IPS-18c (cell line): ENCODE results near the gene SP6.
A peak's percentile ranks its signal among the peaks of the same experiment; 100 is the strongest.

ENCODE experiments used
- H3K4me3 ChIP-seq: 2 replicates; pipeline ENCODE4 v1.7.0; 2013; ENCODE audit warnings: low read depth, mild to moderate bottlenecking, low read length, moderate library complexity; ENCODE audit not compliant: insufficient read depth
- H3K9me3 ChIP-seq: one replicate; pipeline ENCODE4 v1.6.1; 2013; ENCODE audit warnings: mild to moderate bottlenecking, low read length, moderate library complexity; ENCODE audit not compliant: control insufficient read depth, insufficient read depth

Gene SP6

DNA sequence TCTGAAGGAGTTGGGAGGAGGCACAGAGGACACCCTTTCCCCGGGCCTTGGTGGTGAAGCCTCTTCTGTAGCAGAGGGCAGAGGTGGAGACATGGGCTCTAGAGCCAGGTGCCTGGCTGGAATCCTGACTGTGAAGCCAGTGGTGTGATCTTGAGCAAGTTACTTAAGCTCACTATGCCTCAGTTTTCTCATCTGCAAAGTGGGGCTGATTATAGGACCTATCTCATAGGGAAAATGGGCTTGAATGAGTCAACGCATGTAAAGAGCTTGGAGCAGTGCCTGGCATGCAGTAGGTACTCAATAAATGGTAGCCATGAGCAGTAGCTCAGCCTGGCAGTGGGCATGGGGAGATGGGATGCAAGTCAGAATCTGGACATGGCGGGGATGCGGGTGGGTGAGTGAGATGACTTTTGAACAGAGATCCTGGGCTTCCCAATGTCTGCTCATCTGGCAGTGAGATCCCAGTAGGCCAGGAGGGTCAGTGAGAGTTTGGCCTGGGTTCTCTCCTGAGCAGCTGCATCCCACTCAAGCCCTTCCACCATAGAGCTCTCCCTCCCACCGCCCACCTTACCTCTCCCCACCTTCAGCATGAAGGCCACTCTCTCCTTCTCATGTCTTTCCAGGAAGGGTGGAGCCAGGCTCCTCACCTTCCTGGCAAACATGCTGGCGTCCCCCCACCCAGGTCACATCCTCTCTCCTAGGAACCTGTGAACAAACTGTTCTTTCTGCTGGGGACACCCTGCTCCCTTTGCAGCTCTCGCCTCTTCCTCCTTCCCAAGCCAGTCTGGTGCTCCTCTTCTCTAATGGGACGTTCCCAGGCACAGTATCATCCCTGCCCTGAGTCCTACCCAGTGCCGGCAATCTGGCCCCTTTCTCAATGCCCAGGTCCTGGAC, 32.0 kb upstream of the SP6 start:
- H3K9me3 ChIP-seq: peaks cover 1% of the 10 kb centered on the region
- H3K4me3 ChIP-seq: no peak overlapping the region

DNA sequence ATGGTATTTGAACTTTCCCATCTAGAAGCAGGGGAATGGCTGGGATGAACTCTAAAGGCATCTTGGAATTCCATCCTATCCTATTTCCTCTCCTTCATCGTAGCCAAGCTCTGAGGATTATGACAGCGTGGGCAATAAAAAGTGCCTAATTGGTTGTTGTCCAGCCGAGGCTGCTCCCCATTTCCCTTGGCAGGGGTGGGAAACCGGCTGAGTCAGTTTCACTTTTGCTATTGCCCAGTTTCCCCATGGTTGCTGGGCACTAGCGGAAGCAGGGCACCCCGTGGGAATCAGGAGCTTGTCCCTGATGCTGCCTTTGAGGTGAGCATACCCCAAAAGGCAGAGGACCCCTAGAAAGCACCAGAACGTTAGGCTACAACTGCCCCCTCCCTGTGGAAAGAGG, 31.3 kb upstream of the SP6 start:
- H3K9me3 ChIP-seq: peaks cover 2% of the 10 kb centered on the region
- H3K4me3 ChIP-seq: no peak overlapping the region

DNA sequence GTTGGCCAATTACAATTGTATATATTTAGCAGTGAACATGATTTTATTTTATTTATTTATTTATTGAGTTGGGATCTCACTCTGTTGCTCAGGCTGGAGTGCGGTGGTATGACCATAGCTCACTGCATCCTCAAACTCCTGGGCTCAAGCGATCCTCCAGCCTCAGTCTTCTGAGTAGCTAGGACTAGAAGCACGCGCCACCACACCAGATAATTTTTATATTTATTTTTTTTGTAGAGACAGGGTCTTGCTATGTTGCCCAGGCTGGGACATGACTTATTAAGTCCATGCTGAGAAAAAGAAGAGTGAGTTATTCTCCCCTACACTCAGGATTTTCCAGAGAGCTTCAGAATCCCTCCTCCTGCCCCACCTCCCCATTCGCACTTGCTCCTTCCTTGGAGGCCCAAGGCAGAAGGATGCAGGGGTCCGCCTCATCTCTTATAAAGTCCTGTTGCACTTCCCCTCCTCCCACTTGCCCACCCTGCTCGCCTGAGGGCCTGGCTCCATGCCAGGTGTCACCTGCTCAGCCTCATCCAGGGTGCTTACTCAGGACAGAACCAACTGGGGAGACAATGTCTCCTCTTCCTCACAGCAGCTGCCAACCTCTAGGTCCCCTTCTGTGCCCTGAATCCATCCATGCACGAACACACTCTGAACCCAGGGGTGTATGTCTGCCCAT, 29.0 kb upstream of the SP6 start:
- Histone ChIP-seq H3K4me3 (no peak overlapping the region), H3K9me3 (peaks cover 2% of the 10 kb centered on the region)

DNA sequence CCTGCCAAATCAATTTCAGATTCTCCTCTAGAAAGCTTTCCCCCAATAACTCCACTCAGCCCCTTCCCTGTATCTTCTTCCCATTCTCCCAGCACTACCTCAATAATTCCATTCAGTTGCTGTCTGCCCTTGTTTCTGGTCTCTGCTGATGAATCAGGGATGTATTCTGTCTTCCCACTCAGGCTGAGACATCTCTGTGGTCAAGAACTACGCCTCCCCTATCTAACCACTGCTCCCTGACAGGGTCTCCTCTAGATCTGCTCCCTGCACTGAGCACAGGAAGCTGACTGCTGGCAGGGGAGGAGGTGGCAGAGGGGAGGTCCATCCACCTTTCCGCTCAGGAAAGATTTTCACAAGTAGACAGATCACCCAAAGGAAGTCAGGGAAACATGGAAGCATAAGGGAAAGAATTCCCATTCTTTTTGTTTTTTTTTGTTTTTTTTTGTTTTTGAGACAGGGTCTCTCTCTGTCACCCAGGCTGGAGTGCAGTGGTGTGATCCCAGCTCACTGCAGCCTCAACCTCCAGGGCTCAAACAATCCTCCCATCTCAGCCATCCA, 28.1 kb upstream of the SP6 start:
- peaks cover 5% of the 10 kb centered on the region for H3K9me3 ChIP-seq

DNA sequence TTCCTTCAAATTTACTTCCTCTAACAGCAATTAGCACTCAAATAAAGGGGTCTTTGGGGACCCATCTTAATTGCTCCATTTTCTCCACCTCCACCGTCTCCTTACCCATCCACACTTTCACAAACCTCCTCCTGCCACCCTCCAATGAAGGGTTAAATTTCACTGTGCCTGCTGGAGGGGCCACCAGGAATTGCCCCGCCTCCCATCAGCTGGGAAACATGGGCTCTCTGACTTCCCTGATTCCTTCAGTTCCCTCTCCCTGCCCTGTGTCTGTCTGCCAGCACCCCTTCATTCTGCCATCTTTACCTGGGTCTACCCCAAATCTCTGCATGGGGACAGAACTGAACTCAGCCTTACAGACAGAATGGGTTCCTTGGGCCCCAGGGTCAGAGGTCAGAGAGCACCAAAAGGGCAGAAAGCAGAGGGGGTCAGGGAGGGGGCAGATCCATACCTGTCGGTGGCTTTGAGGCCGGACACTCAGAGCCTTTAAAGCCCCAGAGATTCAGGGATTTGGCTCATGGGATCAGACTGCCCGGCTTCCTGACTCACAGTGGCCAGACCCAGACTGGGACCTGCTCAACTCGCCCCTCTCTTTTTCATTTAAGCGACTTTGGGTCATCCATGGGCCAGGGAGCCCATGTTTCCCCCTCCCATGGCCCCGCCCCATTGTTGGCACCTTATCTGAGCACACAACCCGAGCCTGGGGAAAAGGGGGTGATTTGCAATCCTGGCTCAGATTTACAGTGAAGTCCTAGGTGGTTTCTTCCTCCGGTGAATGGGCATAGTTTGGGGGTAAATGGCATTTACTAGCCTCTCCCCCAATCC, 27.5 kb upstream of the SP6 start:
- Histone ChIP-seq H3K4me3 (no peak overlapping the region), H3K9me3 (peaks cover 5% of the 10 kb centered on the region)

More for the DNA sequence above, 28.1 kb upstream of the SP6 start:
- no peak overlapping the region for H3K4me3 ChIP-seq

DNA sequence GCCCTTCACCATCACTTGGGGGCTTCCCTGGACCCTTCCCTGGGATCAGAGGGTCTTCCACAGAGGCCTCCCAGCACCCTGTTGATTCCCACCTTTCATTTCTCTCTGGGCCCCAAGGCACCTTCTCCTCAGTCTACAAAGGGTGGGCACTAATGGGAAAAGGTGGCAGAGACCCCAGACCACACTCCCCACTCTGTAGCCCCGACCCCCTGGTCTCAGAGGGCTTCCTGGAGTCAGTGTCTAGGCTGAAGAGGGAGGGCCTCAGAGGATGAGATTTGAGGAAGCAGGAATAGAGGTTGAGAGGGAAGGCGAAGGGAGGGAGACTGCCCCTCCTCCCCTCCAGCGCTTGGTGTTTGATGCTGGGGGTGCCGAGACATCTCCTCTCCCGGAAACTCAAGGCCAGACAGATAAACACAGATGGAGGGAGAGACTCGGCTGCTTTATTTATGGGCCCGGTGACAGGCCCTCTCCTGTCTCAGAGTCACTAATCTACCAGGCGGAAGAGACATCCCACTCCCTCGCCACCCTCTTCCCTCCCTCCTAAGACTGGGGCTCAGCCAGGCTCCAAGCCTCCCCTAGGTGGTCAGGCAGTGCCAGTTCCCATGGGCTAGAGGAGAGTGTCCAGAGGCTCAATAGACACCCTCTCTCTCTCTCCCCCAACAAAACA, 26.5 kb upstream of the SP6 start:
- H3K4me3 ChIP-seq: no peak overlapping the region

DNA sequence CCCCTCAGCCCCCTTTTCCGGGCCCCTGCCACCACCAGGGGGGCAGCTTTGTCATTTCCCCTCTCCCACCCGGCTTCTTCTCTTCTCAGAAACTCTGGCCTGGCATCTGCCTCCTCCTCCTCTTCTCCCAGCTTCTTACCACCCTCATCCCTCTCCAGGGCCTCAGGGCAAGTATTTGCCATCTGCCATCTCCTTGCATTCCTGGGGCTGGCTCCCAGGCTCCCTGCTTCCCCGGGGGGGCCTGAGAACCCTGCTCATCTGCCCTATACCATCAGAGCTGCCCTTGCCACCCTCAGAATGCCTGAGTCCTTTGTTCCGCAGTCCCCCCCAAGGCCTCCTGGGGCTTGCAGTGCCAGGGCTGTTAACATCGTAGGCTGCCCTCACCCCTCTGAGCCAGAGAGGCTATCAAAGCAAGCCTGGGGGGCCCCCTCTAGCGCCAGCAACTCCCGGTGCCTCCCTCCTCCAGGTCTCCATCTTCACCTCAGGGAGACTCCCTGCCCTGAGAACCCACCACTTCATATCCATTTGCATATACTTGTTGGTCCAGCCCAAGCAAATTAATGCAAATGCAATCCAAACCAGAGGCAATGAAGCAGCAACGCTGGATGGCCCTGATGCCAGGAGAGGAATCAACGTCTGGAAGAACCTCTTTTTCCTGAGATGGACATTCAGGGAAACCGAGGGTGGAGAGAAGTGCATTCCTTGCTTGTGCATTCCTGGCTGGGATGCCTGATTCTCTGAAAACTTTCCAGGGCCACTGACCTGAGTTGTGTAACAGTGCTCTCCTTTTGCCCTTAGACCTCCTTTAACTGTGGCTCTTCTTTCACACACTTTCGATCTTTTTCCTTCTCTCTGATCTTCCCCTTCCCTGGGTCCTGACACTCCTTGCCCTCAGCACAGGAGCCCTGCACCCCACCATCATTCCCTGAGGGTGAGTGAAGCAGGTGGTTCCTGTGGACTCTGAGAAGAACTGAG, 24.3 kb upstream of the SP6 start:
- Histone ChIP-seq H3K4me3 (no peak overlapping the region), H3K9me3 (peaks cover 5% of the 10 kb centered on the region)

More for the DNA sequence above, 26.5 kb upstream of the SP6 start:
- H3K9me3 ChIP-seq: peaks cover 5% of the 10 kb centered on the region

DNA sequence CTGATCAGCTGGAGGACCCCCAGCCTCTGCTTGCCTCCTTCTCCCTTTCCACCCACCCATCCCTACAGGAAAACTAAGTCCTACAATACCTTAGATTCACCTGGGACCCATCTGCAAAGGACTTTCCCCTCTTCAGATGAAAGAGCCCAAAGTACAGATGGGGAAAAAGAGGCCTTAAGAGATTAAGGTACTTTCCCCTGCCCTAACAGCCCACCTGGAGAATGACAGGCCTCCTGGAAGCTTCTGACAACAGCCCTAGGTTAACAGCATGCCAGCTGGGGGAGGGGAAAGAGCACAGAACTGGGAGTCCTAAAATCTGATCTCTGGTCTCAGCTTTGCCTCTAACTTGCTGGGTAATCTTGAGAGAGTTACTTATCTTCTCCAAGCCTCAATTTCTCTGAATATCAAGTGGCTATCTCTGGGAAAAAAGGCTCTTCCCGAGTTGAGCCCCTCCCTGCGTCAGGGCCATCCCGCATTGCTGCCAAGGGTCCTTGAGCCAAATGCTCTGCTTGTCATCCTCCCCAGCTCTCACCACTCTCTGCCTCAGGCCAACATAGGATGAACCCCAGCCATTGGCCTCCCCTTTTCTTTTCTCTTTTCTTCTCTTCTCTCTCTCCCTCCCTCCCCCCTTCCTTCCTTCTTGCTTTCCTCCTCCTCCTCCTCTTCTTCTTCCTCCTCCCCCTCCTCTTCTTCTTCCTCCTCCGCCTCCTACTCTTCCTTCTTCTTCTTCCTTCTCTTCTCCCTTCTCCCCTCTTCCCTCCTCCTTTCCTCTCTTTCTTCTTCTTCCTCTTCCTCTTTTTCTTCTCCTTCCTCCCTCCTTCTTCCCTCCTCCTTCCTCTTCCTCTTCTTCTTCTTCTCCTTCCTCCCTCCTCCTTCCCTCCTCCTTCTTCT, 22.5 kb upstream of the SP6 start:
- H3K4me3 ChIP-seq: no peak overlapping the region; the same call in 1 of the 2 replicates
- H3K9me3 ChIP-seq: peaks cover 5% of the 10 kb centered on the region

DNA sequence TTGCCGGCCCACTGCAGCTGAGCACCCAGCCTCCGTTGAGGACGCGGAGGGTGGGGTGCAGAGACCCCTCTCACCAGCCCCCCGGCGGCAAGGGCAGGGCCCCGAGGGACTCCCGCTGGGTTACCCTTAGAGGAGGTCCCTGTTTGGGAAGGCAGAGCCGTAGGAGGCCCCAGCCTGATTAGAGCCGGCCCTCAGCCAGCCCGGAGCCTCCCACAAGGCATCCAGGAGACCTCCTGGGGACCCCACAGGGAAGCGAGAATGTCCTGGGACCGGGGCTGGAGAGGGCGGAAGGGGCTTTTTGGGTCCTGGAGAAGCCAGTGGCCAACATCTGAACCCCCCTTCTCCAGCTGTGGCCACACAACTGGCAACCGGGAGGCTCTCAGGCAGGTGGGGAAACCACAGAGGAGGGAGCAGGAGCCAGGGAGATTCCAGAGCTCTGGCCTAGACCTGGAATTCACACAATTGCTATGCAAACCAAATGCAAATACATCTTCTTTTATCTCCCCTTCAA, 21.7 kb upstream of the SP6 start:
- peak overlapping the region; percentile 45; the same call in 1 of the 2 replicates for H3K4me3 ChIP-seq
- H3K9me3 ChIP-seq: peaks cover 3% of the 10 kb centered on the region

DNA sequence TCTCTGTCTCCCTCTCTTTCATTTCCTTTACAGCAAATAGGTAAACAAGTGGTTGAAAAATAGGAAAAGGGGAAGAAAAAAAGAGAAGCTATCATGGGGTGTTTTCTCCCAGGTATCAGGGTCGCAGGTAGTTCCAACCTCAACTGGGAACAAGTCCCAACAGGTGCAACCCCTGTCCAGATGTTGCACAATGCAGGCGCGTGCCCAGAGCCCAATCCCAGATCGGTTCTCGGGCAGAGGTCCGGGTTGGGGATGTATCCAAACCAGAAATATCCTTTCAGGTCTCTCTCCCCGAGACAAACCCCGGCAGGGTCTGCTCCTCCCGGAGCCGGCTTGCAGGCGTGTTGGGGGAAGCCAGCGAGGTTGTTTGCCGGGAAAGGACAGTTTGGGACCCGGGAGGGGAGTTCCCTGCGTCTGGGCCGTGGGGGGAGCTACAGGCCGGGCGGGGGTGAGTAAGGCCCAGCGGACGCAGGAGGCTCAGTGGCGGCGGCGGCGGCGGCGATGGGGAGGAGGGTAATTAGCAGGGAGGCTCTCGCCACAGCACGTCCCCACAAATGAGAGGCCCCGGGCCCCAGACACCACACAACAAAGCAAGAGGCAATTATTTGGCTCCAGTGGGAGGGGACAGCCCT, 21.2 kb upstream of the SP6 start:
- Histone ChIP-seq H3K9me3 (peaks cover 3% of the 10 kb centered on the region), H3K4me3 (peak overlapping the region; percentile 45; the same call in 1 of the 2 replicates)

DNA sequence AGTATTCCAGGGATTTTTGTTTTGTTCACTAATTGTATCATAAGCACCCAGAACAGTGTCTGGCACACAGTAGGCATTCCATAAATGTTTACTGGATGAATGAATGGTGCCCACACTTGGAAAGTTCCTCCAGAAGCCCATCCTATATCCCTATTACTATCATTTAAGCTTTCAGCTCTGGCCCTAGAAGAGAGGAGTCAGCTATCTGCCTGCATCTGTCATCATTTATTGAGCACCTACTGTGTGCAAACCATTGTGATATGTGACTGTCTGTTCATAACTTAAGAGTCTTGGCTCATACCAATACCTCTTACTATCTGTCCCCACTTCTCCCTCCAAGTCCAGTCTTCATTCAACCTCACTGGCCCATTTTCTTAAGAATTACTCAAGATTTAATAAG, 20.1 kb upstream of the SP6 start:
- Histone ChIP-seq H3K4me3 (no peak overlapping the region), H3K9me3 (peaks cover 3% of the 10 kb centered on the region)

DNA sequence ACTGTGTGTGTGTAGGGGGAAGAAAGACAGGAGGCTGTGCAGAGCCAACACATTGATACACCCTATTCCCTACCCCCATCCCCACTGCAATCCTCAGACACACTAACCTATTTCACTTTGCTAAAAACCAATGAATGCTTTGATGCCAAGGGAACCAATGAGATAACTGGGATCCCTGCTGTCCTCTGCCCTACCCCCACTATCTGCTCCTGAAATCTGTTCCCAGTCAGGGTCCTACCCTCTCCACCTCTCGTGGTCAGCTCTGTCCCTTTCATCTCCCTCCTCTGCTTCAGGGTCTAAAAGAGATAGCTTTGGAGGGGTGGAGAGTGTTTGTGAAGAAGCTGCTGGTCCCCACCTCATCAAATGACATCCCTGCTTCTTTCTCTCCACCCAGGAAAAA, 19.1 kb upstream of the SP6 start:
- no peak overlapping the region for H3K4me3 ChIP-seq
- H3K9me3 ChIP-seq: peaks cover 3% of the 10 kb centered on the region

DNA sequence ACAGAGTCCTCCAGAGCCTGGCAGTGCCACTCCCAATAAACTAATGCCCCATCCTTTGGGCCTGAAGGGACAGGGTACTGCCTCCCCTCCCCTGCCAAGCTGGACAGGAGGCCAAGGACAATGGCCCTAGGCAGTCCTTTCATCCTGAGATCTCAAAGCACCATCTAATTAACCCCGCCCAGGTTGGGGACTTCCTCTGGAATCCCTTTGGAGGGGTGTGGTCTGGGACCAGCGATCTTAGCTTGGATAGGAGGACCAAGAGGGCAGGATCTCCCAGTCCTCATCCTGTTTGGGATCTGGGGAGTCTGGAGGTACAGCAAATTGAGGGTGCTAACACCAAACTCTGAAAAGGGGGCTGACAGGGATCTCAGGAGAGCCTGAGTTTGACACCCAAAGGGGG, 18.2 kb upstream of the SP6 start:
- H3K9me3 ChIP-seq: no peaks in the 10 kb centered on the region
- H3K4me3 ChIP-seq: no peak overlapping the region

DNA sequence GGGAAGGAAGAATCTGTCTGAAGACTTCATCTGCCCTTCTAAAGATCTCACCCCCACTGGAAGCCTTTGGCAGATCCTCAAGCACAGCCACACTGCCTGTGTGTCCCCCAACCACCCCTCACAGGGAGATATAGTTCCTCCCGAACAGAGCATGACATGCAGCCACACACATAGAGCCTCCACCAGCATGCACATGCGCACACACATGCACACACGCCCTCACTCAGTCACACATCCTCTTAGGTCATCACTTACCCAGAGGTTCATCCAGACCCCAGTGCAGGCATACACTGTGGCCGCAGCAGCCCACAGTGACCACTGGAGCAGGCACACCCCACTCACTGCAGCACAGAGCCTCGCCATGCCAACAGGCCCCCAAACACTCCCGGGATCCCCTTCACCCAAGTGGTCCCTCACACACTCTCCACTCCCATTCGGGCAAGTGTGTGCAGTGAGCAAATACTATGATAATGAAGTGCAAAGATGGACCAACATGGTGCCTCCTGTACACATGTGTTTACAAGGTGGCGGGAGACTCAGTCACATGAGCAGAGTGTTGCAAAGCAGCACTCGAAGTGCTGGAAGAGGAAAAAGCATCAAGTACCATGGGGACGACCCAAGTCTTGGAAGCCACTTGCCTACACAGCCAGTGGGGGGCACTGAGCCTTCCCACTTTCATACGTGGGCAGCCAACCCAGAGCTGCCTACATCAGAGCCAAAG, 17.0 kb upstream of the SP6 start:
- no peaks in the 10 kb centered on the region for H3K9me3 ChIP-seq
- H3K4me3 ChIP-seq: no peak overlapping the region
